GM13977 (cell line): ENCODE results near the gene MKKS.

ENCODE experiments used
- DNase-seq: peaks from one replicate; pipeline ENCODE4 v3.0.0; 2012; ENCODE audit warnings: low spot score
- CTCF ChIP-seq: IDR thresholded peaks from 2 replicates; pipeline ENCODE4 v1.5.1; 2012; ENCODE audit warnings: mild to moderate bottlenecking, control low read depth; ENCODE audit not compliant: insufficient read depth; ENCODE audit errors: extremely low read depth, missing control alignments
- in situ Hi-C: fragments of 300-500 bp; cut with MboI; formaldehyde crosslinking; loops from one replicate; pipeline ENCODE4 v1.12.0; 2022; ENCODE audit warnings: low sequenced_read_pairs, low pct_unique_long_range_greater_than_20kb, mixed read lengths, inconsistent platforms; ENCODE audit not compliant: unreplicated experiment

Gene MKKS

GRCh38 chr20:10434467-10434831, 427 bp upstream of the MKKS start:
- peak; percentile 69 for DNase-seq
- in situ Hi-C loops = loop anchor here (25.0 kb wide), 1 partner anchor 822 kb away; no protein-coding TSS in a partner anchor
- TF ChIP-seq CTCF = no peak

- in situ Hi-C loops = loop anchor here (25.0 kb wide), 1 partner anchor 821 kb away; no protein-coding TSS in a partner anchor
- TF ChIP-seq CTCF = no peak
- no peak for DNase-seq
These were observed 904 bp downstream of the MKKS start for GRCh38 chr20:10433014-10433622.

- in situ Hi-C loops = loop anchor here (25.0 kb wide), 1 partner anchor 820 kb away; no protein-coding TSS in a partner anchor
- no peak for TF ChIP-seq CTCF
- DNase-seq = no peak
These were observed 1.9 kb downstream of the MKKS start for GRCh38 chr20:10432079-10432478.

GRCh38 chr20:10430704-10431103, 3.3 kb downstream of the MKKS start:
- peak; percentile 37 for DNase-seq
- no peak for TF ChIP-seq CTCF
- in situ Hi-C loops = loop anchor here (25.0 kb wide), 1 partner anchor 818 kb away; no protein-coding TSS in a partner anchor

- in situ Hi-C loops = loop anchor here (25.0 kb wide), 1 partner anchor 818 kb away; no protein-coding TSS in a partner anchor
- TF ChIP-seq CTCF = no peak
- DNase-seq = no peak
These were observed 4.0 kb downstream of the MKKS start for GRCh38 chr20:10430000-10430466.

- DNase-seq = no peak
These were observed 4.5 kb downstream of the MKKS start for GRCh38 chr20:10429443-10429981.

More at GRCh38 chr20:10429443-10429981, 4.5 kb downstream of the MKKS start:
- no peak for TF ChIP-seq CTCF
- in situ Hi-C loops = loop anchor here (25.0 kb wide), 1 partner anchor 817 kb away; no protein-coding TSS in a partner anchor
